NT2/D1 (cell line): ENCODE measurements around the gene DHDDS.

Experiments used
- DNase-seq: peaks from one replicate; pipeline ENCODE4 v3.0.0-alpha.2; 2011; ENCODE audit warnings: low read depth, low spot score
- H3K27me3 ChIP-seq: 2 replicates; pipeline ENCODE4 v1.6.0; 2011; ENCODE audit warnings: mild to moderate bottlenecking; ENCODE audit not compliant: insufficient read length, insufficient read depth
- H3K36me3 ChIP-seq: 2 replicates; pipeline ENCODE4 v1.6.1; 2011; ENCODE audit warnings: mild to moderate bottlenecking, low read length, mixed read lengths; ENCODE audit not compliant: insufficient read depth, insufficient read length
- H3K4me1 ChIP-seq: 2 replicates; pipeline ENCODE4 v1.5.1; 2011; ENCODE audit not compliant: insufficient read depth, insufficient read length
- H3K4me3 ChIP-seq: 2 replicates; pipeline ENCODE4 v1.5.1; 2011; ENCODE audit warnings: low read depth; ENCODE audit not compliant: insufficient read length
- H3K9ac ChIP-seq: 2 replicates; pipeline ENCODE4 v1.6.0; 2011; ENCODE audit warnings: low read depth; ENCODE audit not compliant: insufficient read length
- H3K9me3 ChIP-seq: 2 replicates; pipeline ENCODE4 v1.5.1; 2011; ENCODE audit warnings: mild to moderate bottlenecking, low read length; ENCODE audit not compliant: insufficient read depth
- SUZ12 ChIP-seq: IDR thresholded peaks from 2 replicates; pipeline ENCODE4 v1.6.1; 2011; ENCODE audit not compliant: insufficient read length, insufficient read depth; ENCODE audit errors: extremely low read depth
- YY1 ChIP-seq: IDR thresholded peaks from 2 replicates; pipeline ENCODE4 v1.6.1; 2011; ENCODE audit not compliant: insufficient read length, insufficient read depth
- ZNF274 ChIP-seq: IDR thresholded peaks from 2 replicates; pipeline ENCODE4 v1.6.1; 2011; ENCODE audit warnings: mild to moderate bottlenecking, low read depth, low read length

DHDDS gene

GRCh38 chr1:26418865-26419349, 13.2 kb upstream of the DHDDS start:
- H3K36me3 ChIP-seq: peaks cover 71% of the 10 kb centered on the region
- H3K9me3 ChIP-seq: no peaks in the 10 kb centered on the region
- no peak for TF ChIP-seq YY1
- no peak for TF ChIP-seq SUZ12
- TF ChIP-seq ZNF274: no peak
- H3K27me3 ChIP-seq: no peaks in the 10 kb centered on the region
- no peak overlapping the region for H3K4me3 ChIP-seq
- H3K9ac ChIP-seq: peak overlapping the region; percentile 77
- peaks cover 24% of the 10 kb centered on the region for H3K4me1 ChIP-seq
- DNase-seq: peak; percentile 100

- H3K4me1 ChIP-seq: peaks cover 24% of the 10 kb centered on the region
- peak overlapping the region; percentile 7 for H3K9ac ChIP-seq
- TF ChIP-seq ZNF274 (no peak), YY1 (no peak), SUZ12 (no peak)
- H3K4me3 ChIP-seq: peak overlapping the region; percentile 0
- H3K9me3 ChIP-seq: no peaks in the 10 kb centered on the region
- no peaks in the 10 kb centered on the region for H3K27me3 ChIP-seq
- H3K36me3 ChIP-seq: peaks cover 71% of the 10 kb centered on the region
- DNase-seq: no peak
Measured at GRCh38 chr1:26419494-26419893, 12.6 kb upstream of the DHDDS start.

GRCh38 chr1:26429721-26430120, 2.4 kb upstream of the DHDDS start:
- Histone ChIP-seq H3K27me3 (no peaks in the 10 kb centered on the region), H3K4me1 (peaks cover 12% of the 10 kb centered on the region), H3K36me3 (peaks cover 56% of the 10 kb centered on the region), H3K9ac (peak overlapping the region; percentile 33), H3K4me3 (peak overlapping the region; percentile 33), H3K9me3 (no peaks in the 10 kb centered on the region)
- TF ChIP-seq ZNF274 (no peak), SUZ12 (no peak), YY1 (no peak)
- DNase-seq: peak; percentile 89

- no peaks in the 10 kb centered on the region for H3K27me3 ChIP-seq
- peak overlapping the region; percentile 92 for H3K9ac ChIP-seq
- no peaks in the 10 kb centered on the region for H3K9me3 ChIP-seq
- no peak for TF ChIP-seq YY1
- DNase-seq: no peak
- H3K4me3 ChIP-seq: peak overlapping the region; percentile 84
- peaks cover 45% of the 10 kb centered on the region for H3K36me3 ChIP-seq
- H3K4me1 ChIP-seq: no peaks in the 10 kb centered on the region
Measured at GRCh38 chr1:26432793-26433192, 672 bp downstream of the DHDDS start.

GRCh38 chr1:26434161-26434752, 2.1 kb downstream of the DHDDS start:
- Histone ChIP-seq H3K27me3 (no peaks in the 10 kb centered on the region), H3K4me1 (no peaks in the 10 kb centered on the region), H3K9me3 (no peaks in the 10 kb centered on the region), H3K36me3 (peaks cover 54% of the 10 kb centered on the region), H3K4me3 (no peak overlapping the region), H3K9ac (no peak overlapping the region)
- TF ChIP-seq YY1 (no peak), ZNF274 (no peak), SUZ12 (no peak)
- no peak for DNase-seq

- H3K9ac ChIP-seq: no peak overlapping the region
- no peak overlapping the region for H3K4me3 ChIP-seq
- no peaks in the 10 kb centered on the region for H3K4me1 ChIP-seq
- no peaks in the 10 kb centered on the region for H3K27me3 ChIP-seq
- H3K36me3 ChIP-seq: peaks cover 79% of the 10 kb centered on the region
- TF ChIP-seq YY1 (no peak), SUZ12 (no peak), ZNF274 (no peak)
- no peak for DNase-seq
- no peaks in the 10 kb centered on the region for H3K9me3 ChIP-seq
Measured at GRCh38 chr1:26438041-26438440, 5.9 kb downstream of the DHDDS start.

- no peaks in the 10 kb centered on the region for H3K4me1 ChIP-seq
- DNase-seq: no peak
- H3K9ac ChIP-seq: no peak overlapping the region
- H3K27me3 ChIP-seq: no peaks in the 10 kb centered on the region
- TF ChIP-seq ZNF274 (no peak), SUZ12 (no peak), YY1 (no peak)
- no peaks in the 10 kb centered on the region for H3K9me3 ChIP-seq
- H3K36me3 ChIP-seq: peaks cover 87% of the 10 kb centered on the region
- no peak overlapping the region for H3K4me3 ChIP-seq
Measured at GRCh38 chr1:26440259-26440658, 8.1 kb downstream of the DHDDS start.

GRCh38 chr1:26449868-26450267, 17.7 kb downstream of the DHDDS start:
- Histone ChIP-seq H3K4me1 (no peaks in the 10 kb centered on the region), H3K36me3 (peaks cover 81% of the 10 kb centered on the region), H3K9me3 (no peaks in the 10 kb centered on the region), H3K27me3 (no peaks in the 10 kb centered on the region), H3K4me3 (no peak overlapping the region), H3K9ac (no peak overlapping the region)
- TF ChIP-seq YY1: no peak
- TF ChIP-seq SUZ12: no peak
- no peak for TF ChIP-seq ZNF274
- no peak for DNase-seq
